GM21529 (cell line): Measurements from ENCODE around the gene SLC8B1.

Experiments used
- ATAC-seq: cut with Tn5 transposase; IDR thresholded peaks from one replicate; pipeline ENCODE4 v1.9.1; 2021; ENCODE audit not compliant: unreplicated experiment

Gene SLC8B1

DNA sequence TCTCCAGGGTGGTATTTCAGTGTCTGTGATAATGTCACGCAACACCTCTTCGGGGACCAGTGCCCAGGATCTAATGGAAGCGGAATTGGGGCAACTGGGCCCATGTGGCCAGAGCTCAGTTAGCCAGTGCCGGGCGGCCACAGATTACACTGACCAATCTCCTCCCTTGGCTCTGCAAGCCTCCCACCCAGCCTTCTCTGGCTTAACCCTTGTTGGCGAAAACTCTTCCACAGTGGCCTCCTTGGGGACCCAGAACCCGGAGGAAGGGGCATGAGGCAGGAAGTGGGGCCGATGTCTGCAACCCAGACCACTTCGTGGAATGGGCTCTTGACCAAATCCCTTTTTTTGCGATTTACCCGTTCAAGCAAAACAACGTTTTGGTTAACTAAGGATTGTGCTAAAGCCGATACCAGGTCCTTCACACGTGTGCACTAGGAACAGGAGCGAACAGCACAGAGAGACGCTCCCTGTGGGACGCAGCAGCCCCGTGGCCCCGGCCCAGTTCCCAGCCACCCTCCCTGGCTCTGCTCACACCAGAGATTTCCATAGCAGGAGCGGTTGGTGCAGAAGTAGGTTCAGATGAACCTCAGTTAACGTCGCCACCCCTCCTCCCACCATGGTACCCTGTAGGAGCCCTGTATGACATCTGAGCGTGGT, 38.2 kb downstream of the SLC8B1 start:
- no peak for ATAC-seq

DNA sequence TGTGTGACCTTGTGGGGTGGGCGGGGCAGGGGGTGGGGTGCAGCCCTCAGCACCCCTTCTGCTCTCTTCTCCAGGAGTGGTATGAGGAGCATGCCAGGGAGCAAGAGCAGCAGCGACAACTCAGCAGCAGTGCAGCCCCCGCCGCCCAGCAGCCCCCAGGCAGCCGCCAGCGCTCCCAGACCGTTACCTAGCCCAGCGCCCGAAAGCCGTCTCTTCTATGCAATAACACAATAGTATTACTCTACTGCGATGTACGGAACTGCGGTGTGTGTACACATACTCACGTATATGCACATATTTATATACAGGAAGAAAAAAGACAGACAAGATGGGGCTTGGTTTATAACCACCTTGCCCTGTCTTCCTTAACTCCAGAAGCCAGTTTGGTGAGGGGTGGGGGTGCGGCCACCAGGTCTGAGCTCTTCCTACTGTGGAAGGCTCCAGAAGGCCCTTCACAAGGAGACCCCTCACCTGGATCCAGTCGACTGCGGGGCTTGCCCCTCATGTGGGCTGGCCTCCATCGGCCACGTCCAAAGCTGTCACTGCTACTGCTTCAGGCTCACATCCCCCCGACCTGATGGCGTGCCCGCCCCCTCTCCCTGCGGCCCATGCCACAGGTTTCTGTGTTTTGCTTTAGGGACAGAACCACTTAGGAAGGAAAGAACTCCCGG, 38.9 kb downstream of the SLC8B1 start:
- ATAC-seq = no peak

DNA sequence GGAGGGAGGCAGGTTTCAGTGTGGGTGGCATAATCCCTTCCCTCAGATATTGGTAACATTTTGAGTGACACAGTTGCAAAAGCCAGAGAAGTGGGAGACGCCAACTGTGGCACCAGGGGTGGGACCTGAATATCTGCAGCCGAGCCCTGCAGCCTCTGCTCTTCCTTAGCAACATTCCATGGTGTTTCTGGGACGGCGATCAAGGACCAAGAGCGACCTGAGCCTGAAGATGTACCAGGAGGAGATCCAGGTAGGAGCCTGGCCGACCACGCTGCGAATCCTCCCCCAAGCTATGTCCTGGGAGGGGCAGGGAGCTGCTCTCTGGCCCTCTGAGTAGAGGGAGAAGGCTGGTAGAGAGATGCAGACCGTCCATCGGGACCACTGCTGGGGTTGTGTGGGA, 41.8 kb downstream of the SLC8B1 start:
- no peak for ATAC-seq

DNA sequence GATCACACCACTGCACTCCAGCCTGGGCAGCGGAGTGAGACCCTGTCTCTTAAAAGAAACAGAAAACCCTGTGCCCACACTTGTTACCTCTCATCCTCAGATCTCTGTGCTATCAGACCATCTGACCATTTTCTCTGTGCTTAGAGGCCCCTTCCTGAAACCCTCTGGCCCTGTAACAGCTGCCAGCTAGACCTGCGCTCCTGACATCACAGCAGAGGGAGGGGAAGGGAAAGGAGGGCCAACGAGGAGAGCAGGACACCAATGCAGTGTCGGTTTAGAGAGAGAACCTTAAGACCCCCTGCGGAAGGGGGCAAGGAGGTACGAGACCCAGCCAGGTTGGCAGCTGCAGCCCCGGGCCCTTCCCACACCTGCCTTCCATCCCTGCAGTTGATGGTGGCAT, 42.4 kb downstream of the SLC8B1 start:
- no peak for ATAC-seq

DNA sequence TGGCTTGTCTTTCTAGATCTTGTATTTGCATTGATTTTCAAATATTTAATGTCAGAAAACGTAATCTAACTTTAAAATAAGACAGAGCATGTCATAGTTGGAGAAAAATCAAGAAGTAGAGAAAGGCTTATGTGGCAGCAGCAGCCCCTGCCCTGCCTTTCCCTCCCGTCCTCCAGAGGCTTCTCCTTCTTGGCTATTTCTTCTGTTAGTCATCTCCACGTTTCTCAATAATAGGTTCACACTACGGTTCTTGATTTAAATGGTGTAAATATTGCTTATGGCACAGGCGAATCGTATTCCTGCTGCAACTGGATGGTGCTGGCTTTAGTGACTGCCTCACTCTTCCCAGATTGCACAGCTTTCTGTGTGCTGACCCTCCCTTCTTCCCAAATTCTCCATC, 42.8 kb downstream of the SLC8B1 start:
- no peak for ATAC-seq

DNA sequence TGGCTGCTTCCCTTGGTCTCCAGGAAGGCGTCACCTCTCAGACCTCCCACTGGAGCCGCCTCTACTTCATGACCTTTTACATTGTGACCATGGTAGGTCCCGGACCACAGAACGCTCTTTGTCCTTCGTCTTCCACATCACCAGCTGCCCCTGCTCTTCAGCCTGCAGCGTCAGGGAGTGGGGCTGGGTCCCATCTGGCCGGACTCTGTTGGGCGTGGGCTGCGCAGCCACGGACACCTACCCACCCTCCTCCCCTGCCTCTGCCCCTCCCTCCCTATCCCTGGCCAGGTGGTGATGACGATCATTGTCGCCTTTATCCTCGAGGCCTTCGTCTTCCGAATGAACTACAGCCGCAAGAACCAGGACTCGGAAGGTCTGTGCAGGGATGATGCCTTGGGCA, 43.3 kb downstream of the SLC8B1 start:
- ATAC-seq = no peak

DNA sequence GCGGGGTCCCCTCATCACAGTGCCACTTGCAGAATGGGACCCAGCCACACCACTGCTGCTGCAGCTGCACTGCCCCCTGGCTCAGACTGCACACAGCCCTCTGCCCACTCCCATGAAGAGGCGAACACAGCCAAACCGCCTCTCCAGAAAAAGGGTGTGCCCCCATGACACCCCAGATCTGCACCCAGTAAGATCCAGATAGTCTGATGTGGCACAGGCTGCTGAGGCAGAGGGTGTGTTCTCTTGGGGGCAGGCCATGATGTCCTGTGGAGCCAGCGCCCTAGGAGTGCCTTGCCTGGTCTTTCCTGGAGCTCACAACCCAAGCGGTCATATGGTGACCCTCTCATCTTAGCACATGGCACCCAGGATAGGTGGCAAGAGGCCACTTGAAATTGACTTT, 44.4 kb downstream of the SLC8B1 start:
- no peak for ATAC-seq

DNA sequence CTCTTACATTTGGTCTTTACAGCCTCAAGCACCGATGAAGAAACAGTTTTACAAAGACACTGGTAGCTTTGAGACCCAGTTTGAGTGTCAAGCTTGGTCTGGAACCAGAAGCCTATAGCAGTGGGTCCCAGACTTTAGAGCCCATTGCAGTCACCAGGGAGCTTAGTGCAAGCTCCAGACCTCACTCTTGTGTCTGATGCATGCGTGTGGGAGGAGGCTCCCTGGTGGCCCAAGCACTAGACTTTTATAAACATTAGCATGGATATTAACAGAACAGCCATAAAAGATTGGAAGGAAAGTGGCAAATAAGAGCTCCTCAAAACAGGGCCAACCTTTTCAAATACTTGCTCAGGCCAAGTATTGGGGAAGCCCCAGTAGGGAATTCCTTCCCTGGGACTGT, 45.5 kb downstream of the SLC8B1 start:
- no peak for ATAC-seq

DNA sequence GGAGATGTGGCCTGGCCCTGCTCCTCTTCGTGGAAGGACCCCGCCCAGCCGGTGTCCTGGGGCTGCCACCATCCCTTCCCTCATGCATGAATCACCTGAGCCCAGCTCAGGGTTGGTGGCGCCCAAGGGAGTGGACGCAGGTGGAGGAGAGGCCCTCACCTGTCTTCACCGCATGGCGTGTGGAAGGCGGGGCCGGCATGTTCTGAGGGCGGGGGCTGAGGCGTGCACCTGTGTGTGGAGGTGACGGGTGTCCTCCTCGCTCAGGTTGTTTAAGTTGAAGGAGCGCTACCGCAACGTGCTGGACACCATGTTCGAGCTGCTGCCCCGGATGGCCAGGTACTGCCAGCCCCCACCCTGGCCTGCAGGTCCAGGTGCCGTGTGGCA, 47.0 kb downstream of the SLC8B1 start:
- no peak for ATAC-seq

DNA sequence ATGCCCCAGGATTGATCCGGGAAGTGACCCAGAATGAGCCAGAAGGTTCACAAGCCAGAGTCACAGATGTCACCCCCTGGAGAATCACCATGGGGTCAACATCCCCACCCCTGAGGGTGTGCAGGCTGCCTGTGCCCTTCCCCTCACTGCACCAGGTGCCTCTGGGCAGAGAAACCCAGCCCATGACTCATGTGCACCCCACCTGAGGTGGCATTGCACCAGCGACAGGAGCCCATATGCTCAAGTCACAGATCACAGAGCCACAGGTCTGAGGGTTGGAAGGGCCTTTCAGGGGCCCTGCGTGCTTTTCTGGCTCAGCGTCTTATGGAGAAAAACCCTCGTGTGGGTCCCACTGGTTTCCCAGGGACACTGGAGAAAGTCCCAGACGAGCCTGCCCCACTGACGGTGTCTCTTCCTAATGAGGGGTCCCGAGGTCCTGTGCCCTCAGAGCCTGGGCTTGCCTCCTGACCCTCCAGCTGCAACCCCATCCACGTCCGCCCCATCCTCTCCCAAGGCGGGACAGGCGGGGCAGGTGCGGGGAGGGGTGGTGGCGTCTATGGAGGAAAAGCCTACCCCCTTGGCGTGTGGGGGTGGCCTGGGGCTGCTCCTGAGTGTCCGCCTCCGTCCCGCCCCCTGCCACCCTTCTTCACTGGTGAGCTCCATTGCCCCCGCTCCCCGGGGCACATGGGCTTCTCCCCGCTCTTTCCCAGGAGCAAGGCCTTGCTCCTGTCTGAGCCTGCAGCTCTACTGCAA, 47.6 kb downstream of the SLC8B1 start:
- ATAC-seq = no peak

DNA sequence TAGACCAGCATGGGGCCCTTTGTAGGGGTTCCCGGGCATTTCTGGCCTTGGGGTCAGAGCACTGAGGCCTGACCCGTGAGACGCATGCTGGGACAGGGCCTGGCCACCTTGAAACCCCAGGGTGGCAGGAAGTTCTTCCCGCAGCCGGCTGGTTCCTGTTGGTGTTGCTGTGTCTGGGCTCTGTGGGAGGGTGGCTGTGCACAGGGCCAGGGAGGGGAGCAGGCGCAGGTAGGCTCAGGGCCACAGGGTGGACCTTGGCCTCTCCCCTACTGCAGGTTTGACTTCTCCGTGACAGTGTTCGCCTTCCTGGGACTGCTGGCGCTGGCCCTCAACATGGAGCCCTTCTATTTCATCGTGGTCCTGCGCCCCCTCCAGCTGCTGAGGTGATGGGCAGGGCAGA, 48.2 kb downstream of the SLC8B1 start:
- no peak for ATAC-seq

DNA sequence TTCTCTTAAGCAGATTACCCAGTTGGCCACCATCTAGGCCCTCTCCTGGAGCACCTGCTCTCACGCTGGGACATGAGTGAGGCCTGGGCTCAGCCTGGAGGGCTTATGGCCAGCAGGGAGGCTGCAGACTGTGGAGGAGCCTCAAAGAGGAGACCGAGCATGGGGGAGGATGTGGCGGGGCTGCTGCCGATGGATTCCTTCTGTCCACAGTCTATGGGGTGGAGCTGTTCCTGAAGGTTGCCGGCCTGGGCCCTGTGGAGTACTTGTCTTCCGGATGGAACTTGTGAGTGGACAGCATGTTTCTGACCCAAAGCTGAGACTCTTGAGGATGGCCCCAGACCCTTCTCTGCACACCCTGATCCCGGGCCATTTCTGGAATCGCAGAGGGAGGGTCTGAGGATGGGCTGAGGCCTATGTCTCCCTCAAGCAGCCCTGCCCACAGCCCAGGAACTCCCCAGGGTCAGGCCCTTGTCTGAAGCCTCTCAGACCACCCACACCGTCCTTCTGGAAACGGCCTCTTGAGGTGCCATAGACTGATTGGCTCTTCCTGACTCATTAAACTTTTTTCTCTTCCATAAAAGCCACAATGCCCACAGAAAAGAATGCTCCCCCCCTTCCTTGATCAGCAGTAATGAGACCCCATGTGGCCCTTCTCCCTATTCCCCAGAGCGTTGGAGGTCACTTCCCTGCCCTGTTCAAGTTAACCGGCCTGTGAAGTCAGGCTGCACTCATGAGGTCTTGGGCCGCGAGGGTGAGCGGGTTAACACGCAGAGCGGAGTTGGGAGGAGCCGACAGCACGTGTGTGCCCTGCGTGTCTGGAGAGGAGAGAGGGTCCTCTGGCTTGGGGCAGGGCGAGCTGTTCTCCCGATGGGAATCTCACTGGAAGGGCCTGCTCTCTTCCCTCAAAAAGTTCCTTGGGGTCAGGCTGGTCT, 49.0 kb downstream of the SLC8B1 start:
- ATAC-seq = no peak

DNA sequence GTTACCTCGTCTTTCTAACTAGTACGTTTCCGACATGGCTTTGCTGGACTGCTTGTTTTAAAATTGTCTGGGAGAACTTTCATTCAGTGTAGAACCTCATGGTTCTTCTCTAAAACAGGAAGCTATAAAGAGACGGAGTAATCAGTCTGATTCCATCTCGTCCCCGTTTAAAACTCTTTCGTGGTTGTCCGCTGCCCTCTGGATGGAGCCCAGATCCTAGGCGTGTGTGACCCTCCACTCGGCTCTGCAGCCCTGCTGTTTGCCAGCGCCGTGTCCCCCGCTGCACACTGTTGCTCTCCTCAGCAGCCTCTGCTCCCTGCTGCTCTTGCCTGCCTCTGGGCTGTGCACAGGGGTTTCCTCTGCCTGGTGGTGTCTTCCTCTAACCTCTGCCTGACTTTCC, 50.2 kb downstream of the SLC8B1 start:
- ATAC-seq = no peak

DNA sequence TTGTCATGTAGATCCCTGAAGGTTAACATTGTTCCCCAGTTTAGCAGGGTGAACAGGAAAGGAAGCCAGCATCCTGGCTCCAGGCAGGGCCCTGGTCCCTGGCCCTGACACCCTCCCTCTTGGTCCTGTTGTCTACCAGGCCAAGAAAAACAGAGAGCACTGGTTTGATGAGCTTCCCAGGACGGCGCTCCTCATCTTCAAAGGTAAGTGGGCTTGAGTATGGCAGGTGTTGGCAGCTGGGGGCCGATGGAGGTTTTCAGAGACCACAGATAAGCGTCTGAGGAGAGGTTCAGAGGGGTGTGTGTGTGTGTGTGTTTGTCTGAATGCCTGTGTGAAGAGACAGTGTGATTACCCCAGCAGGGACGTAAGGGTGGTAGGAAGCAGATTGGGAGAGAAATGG, 56.3 kb downstream of the SLC8B1 start:
- no peak for ATAC-seq

DNA sequence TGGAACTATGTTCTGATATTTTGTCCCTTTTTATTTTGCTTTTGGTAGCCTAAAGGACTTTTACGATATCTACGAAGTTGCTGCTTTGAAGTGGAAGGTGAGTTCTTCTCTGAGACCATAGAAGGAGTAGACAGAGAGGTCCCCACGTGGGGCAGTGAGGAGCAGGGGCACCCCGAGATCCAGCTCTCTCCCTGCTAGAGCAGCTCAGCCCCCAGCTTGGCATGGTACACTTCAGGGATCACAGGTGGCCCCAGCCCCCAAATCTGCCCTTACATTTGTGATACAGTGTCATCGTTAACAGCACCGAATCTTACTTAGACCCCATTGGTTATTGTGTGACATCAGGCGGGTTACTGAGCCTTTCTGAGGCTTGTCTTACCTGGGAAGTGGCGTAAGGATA, 56.8 kb downstream of the SLC8B1 start:
- no peak for ATAC-seq

DNA sequence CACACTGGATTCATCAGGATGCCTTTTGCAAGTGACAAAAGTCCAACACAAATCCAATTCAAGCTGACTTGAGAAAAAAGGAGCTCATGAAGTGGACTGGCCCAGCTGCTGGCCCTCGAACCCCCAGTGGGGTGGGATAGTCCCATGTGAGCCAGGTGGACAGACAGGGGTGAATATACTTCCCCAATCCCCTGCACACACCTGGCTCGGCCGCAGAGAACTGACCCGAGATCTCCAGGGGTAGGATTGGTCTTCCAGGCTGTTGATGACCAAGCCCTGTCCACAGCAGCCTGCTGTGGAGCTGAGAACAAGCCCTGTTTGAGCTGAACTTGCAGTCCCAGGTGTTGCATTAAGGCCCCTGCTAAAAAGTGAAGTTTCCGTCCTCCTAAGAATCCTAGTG, 57.4 kb downstream of the SLC8B1 start:
- no peak for ATAC-seq

DNA sequence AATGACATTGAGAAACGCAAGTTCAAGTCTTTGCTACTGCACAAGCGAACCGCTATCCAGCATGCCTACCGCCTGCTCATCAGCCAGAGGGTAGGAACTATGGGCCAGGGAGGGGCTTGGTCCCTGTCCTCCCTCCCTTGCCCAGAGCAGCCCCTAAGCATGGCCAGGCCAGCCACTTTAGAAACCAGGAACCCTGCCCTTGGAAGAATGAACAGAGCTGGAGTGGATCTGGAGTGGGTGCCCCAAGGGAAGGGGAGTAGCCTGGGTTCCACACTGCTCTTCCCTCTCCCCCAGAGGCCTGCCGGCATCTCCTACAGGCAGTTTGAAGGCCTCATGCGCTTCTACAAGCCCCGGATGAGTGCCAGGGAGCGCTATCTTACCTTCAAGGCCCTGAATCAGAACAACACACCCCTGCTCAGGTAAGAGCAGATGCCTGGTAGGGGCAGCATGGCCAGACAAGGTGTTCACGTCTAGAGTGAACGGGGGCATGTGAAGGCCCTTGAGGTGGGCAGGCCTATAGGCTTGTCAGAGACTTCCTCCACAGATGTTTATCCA, 57.9 kb downstream of the SLC8B1 start:
- ATAC-seq = no peak

DNA sequence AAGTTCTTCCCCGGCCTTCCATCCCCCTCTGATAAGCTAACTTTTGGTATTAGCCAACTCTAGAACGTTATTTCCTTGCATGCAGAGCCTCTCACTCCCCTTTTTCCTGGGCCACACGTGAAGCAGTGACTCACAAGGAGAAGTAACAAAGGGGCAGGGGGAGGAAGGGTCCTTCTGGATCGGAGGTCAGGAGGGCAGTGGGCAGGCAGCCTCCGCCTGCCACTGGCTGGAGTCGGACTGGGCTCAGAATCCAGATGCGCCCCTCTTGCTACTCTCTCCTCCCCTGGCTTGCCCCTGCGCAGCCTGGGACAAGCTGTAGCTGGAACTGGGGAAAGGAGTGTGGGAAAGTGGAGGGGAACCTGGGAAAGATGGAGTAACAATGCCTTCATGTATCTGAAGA, 58.6 kb downstream of the SLC8B1 start:
- no peak for ATAC-seq

DNA sequence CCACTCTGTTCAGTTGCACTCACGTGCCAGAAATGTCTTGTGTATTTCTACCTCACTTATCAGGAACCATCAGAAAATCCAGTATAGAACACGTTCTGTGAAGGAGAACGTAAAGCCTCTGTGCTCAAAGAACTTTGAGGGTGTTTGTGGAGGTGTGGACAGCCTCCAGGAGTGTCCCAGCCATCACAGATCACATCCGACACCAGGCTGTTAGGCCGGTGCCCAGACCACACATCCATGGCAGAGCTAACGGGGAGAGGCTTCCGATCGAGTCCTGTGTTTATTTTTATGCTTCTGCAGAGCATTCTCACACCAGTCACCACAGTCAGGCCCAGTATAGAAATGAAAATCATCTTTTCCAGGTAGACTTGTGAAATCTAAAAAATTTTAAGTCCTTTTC, 60.1 kb downstream of the SLC8B1 start:
- no peak for ATAC-seq

DNA sequence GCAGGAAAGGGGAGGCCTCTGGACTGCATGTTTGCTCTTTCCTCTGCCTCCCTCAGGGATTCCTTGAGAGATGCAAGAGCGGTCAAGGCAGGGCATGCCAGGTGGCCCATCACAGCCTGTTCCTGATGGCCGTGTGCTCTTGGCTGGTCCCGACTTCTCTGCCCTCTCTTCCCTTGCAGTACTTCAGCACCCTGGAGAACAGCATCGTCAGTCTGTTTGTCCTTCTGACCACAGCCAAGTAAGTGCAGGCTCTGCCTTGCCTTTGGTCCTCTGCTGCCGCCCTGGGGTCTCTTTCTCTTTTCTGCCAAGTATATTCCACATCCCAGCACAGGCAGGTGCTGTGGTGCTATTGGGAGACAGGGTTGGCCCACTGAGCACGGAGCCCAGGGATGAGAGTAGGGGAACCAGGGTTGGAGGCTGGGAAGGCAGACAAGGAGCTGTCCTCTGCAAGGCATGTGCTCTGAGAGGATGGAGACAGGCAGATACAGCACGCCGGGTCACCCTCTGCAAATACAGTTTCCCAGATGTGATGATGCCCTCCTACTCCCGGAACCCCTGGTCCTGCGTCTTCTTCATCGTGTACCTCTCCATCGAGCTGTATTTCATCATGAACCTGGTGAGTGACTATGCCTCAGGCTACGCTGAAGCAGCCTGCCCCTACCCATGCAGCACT, 61.7 kb downstream of the SLC8B1 start:
- ATAC-seq = no peak
